GM06990 (cell line): Measurements from ENCODE around the gene CD48.
A peak's percentile ranks its signal among the peaks of the same experiment; 100 is the strongest.

Source experiments
- DNase-seq: peaks from one replicate; pipeline ENCODE4 v3.0.0-alpha.2; 2011; ENCODE audit not compliant: insufficient read length; ENCODE audit errors: extremely low read depth
- H3K27me3 ChIP-seq: replicated peaks from 2 replicates; pipeline ENCODE4 v1.6.0; 2011; ENCODE audit warnings: low read length; ENCODE audit not compliant: control insufficient read depth, insufficient read depth
- H3K36me3 ChIP-seq: 2 replicates; pipeline ENCODE4 v1.5.1; 2011; ENCODE audit warnings: low read length; ENCODE audit not compliant: control insufficient read depth, insufficient read depth
- H3K4me3 ChIP-seq: replicated peaks from 2 replicates; pipeline ENCODE4 v1.5.1; 2011; ENCODE audit warnings: low read depth, mild to moderate bottlenecking, control low read depth, low read length
- CTCF ChIP-seq: IDR thresholded peaks from 2 replicates; pipeline ENCODE4 v1.5.1; 2011; ENCODE audit warnings: low read length, control low read depth, mild to moderate bottlenecking, inconsistent platforms; ENCODE audit not compliant: insufficient read depth, poor library complexity, severe bottlenecking

Gene CD48

GRCh38 chr1:160679893-160680292 is 31.7 kb downstream of the CD48 start:
- TF ChIP-seq CTCF, result no peak
- Histone ChIP-seq H3K4me3 (no peak overlapping the region), H3K36me3 (peaks cover 50% of the 10 kb centered on the region), H3K27me3 (no peaks in the 10 kb centered on the region)
- no peak for DNase-seq

- Histone ChIP-seq H3K4me3 (no peak overlapping the region), H3K27me3 (no peaks in the 10 kb centered on the region), H3K36me3 (peaks cover 37% of the 10 kb centered on the region)
- no peak for TF ChIP-seq CTCF
- no peak for DNase-seq
Observed at GRCh38 chr1:160676869-160677597, 34.6 kb downstream of the CD48 start.

- no peak overlapping the region for H3K4me3 ChIP-seq
Observed at GRCh38 chr1:160675641-160676410, 35.8 kb downstream of the CD48 start.

GRCh38 chr1:160674415-160674814 is 37.2 kb downstream of the CD48 start:
- Histone ChIP-seq H3K36me3 (peaks cover 16% of the 10 kb centered on the region), H3K27me3 (no peaks in the 10 kb centered on the region), H3K4me3 (no peak overlapping the region)
- DNase-seq, result no peak
- TF ChIP-seq CTCF, result no peak

More at GRCh38 chr1:160675641-160676410, 35.8 kb downstream of the CD48 start:
- peak; percentile 95 for TF ChIP-seq CTCF
- peak; percentile 52 for DNase-seq
- no peaks in the 10 kb centered on the region for H3K27me3 ChIP-seq
- H3K36me3 ChIP-seq, result peaks cover 26% of the 10 kb centered on the region

- no peak for TF ChIP-seq CTCF
- DNase-seq, result no peak
- peaks cover 9% of the 10 kb centered on the region for H3K36me3 ChIP-seq
- no peaks in the 10 kb centered on the region for H3K27me3 ChIP-seq
- peak overlapping the region; percentile 8; the same call in 1 of the 2 replicates for H3K4me3 ChIP-seq
Observed at GRCh38 chr1:160672789-160673695, 38.6 kb downstream of the CD48 start.
